Right lobe of liver (tissue), 4 donors: ENCODE results near the gene FMNL2.

Experiments used
- POLR2A ChIP-seq: fragments of 450-650 bp; IDR thresholded peaks from one replicate; pipeline ENCODE4 v1.6.1; 2017; ENCODE audit warnings: antibody characterized with exemption, mild to moderate bottlenecking
- TF ChIP-seq, protein P1 (sequence below), 4 donors: fragments of 200-600 bp in 3 of 4; fragments of 450-650 bp in 1 of 4; IDR thresholded peaks; one replicate each; pipeline versions ENCODE4 v1.5.1 to v1.8.0; 2016 to 2022; ENCODE audit warnings: antibody characterized with exemption in 4 of 4, mild to moderate bottlenecking in 2 of 4
- donor health status: DM: no; HTN: no; CAD: no.
- donor health status: DM: no; HTN: no; CAD: no.
- donor health status: DM: no; HTN: yes; CAD: no.

DNA sequence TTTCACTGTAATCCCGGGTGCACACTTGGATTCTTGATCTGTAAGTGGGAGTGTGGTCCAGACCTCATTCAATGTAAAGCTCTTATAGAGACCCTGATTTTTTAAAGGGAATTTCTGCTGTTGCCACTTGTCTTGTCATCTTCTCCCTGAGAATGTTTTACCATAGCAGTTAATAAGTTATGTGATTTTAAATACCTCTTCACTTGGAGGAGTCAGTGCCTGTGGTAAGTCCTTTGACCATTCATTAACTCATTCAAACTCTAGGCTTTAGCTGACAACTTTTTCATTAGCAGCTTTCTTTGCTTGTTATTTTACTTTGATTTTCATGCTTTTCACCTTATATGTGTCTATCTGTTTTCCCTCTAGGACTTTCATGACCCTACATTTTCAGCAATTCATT is 51.3 kb downstream of the FMNL2 start:
- TF ChIP-seq, protein P1, sequence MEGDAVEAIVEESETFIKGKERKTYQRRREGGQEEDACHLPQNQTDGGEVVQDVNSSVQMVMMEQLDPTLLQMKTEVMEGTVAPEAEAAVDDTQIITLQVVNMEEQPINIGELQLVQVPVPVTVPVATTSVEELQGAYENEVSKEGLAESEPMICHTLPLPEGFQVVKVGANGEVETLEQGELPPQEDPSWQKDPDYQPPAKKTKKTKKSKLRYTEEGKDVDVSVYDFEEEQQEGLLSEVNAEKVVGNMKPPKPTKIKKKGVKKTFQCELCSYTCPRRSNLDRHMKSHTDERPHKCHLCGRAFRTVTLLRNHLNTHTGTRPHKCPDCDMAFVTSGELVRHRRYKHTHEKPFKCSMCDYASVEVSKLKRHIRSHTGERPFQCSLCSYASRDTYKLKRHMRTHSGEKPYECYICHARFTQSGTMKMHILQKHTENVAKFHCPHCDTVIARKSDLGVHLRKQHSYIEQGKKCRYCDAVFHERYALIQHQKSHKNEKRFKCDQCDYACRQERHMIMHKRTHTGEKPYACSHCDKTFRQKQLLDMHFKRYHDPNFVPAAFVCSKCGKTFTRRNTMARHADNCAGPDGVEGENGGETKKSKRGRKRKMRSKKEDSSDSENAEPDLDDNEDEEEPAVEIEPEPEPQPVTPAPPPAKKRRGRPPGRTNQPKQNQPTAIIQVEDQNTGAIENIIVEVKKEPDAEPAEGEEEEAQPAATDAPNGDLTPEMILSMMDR (IDR thresholded peaks at IDR 0.05) = no peak
- TF ChIP-seq POLR2A = no peak
